ENCODE results near the gene TMEM150A. TPM values are rescaled to one million over a fixed set of nuclear protein-coding genes. Genes with fewer than 3 reads are reported as not detected.
A peak's percentile ranks its signal among the peaks of the same experiment; 100 is the strongest.

TMEM150A gene
- polyA plus RNA-seq, 1 donor, result 40.9 TPM

- peaks cover 13% of the 10 kb centered on the region for H3K36me3 ChIP-seq (ENCODE audit: control insufficient read depth, insufficient read depth, low read length)
- peak overlapping the region; percentile 48 for H3K4me3 ChIP-seq (ENCODE audit: low read length)
- no CpG with 5 or more reads among the region's 9 CpGs for WGBS (ENCODE audit: insufficient coverage, low lambda C conversion rate)
- no peaks in the 10 kb centered on the region for H3K9me3 ChIP-seq (ENCODE audit: control insufficient read depth, low read depth, low read length)
- peak; percentile 94 to 97 for DNase-seq
- H3K4me1 ChIP-seq (ENCODE audit: control insufficient read depth, insufficient read depth, low read length), result peaks cover 23% of the 10 kb centered on the region
- peak overlapping the region; percentile 99 for H3K27ac ChIP-seq (ENCODE audit: low read length)
- H3K27me3 ChIP-seq (ENCODE audit: control insufficient read depth, insufficient read depth, low read length), result no peaks in the 10 kb centered on the region
These were observed 17.4 kb downstream of the TMEM150A start for GRCh38 chr2:85584857-85585780.

GRCh38 chr2:85584354-85584856, 18.1 kb downstream of the TMEM150A start, which contains the start of gene VAMP5:
VAMP5 (plus strand) TSS chr2:85584431; CDS start chr2:85584491, 60 bp downstream.
- no CpG with 5 or more reads among the region's 52 CpGs for WGBS (ENCODE audit: insufficient coverage, low lambda C conversion rate)
- H3K4me3 ChIP-seq (ENCODE audit: low read length), result peak within 1 kb of the TSS; percentile 48
- peak; percentile 75 to 88 for DNase-seq
- peaks cover 26% of the 10 kb centered on the region for H3K4me1 ChIP-seq (ENCODE audit: control insufficient read depth, insufficient read depth, low read length)
- H3K36me3 ChIP-seq (ENCODE audit: control insufficient read depth, insufficient read depth, low read length), result peaks cover 13% of the 10 kb centered on the region
- H3K27me3 ChIP-seq (ENCODE audit: control insufficient read depth, insufficient read depth, low read length), result no peaks in the 10 kb centered on the region
- H3K9me3 ChIP-seq (ENCODE audit: control insufficient read depth, low read depth, low read length), result no peaks in the 10 kb centered on the region
- peak within 1 kb of the TSS; percentile 99 for H3K27ac ChIP-seq (ENCODE audit: low read length)

- H3K4me3 ChIP-seq (ENCODE audit: low read length), result peak overlapping the region; percentile 39
- H3K27ac ChIP-seq (ENCODE audit: low read length), result peak overlapping the region; percentile 79
- H3K27me3 ChIP-seq (ENCODE audit: control insufficient read depth, insufficient read depth, low read length), result no peaks in the 10 kb centered on the region
- no CpG with 5 or more reads among the region's 16 CpGs for WGBS (ENCODE audit: insufficient coverage, low lambda C conversion rate)
- peaks cover 32% of the 10 kb centered on the region for H3K4me1 ChIP-seq (ENCODE audit: control insufficient read depth, insufficient read depth, low read length)
- H3K36me3 ChIP-seq (ENCODE audit: control insufficient read depth, insufficient read depth, low read length), result peaks cover 13% of the 10 kb centered on the region
- no peaks in the 10 kb centered on the region for H3K9me3 ChIP-seq (ENCODE audit: control insufficient read depth, low read depth, low read length)
- peak in 1 of 2 donors; percentile 62 for DNase-seq
These were observed 18.7 kb downstream of the TMEM150A start for GRCh38 chr2:85583667-85584353.

- Histone ChIP-seq H3K9me3 (ENCODE audit: control insufficient read depth, low read depth, low read length) (no peaks in the 10 kb centered on the region), H3K27me3 (ENCODE audit: control insufficient read depth, insufficient read depth, low read length) (no peaks in the 10 kb centered on the region), H3K4me1 (ENCODE audit: control insufficient read depth, insufficient read depth, low read length) (peaks cover 38% of the 10 kb centered on the region), H3K27ac (ENCODE audit: low read length) (no peak overlapping the region), H3K4me3 (ENCODE audit: low read length) (no peak overlapping the region), H3K36me3 (ENCODE audit: control insufficient read depth, insufficient read depth, low read length) (peaks cover 13% of the 10 kb centered on the region)
- no CpG with 5 or more reads among the region's 1 CpG for WGBS (ENCODE audit: insufficient coverage, low lambda C conversion rate)
- no peak for DNase-seq
These were observed 20.0 kb downstream of the TMEM150A start for GRCh38 chr2:85582492-85582891.

- no peaks in the 10 kb centered on the region for H3K27me3 ChIP-seq (ENCODE audit: control insufficient read depth, insufficient read depth, low read length)
- WGBS (ENCODE audit: insufficient coverage, low lambda C conversion rate), result no CpG with 5 or more reads among the region's 3 CpGs
- no peaks in the 10 kb centered on the region for H3K9me3 ChIP-seq (ENCODE audit: control insufficient read depth, low read depth, low read length)
- H3K36me3 ChIP-seq (ENCODE audit: control insufficient read depth, insufficient read depth, low read length), result peaks cover 13% of the 10 kb centered on the region
- peaks cover 40% of the 10 kb centered on the region for H3K4me1 ChIP-seq (ENCODE audit: control insufficient read depth, insufficient read depth, low read length)
- DNase-seq, result no peak
- H3K27ac ChIP-seq (ENCODE audit: low read length), result no peak overlapping the region
- H3K4me3 ChIP-seq (ENCODE audit: low read length), result no peak overlapping the region
These were observed 22.3 kb downstream of the TMEM150A start for GRCh38 chr2:85580206-85580605.

GRCh38 chr2:85579266-85579935, 23.1 kb downstream of the TMEM150A start:
- Histone ChIP-seq H3K4me3 (ENCODE audit: low read length) (no peak overlapping the region), H3K27me3 (ENCODE audit: control insufficient read depth, insufficient read depth, low read length) (no peaks in the 10 kb centered on the region), H3K9me3 (ENCODE audit: control insufficient read depth, low read depth, low read length) (no peaks in the 10 kb centered on the region), H3K4me1 (ENCODE audit: control insufficient read depth, insufficient read depth, low read length) (peaks cover 32% of the 10 kb centered on the region), H3K36me3 (ENCODE audit: control insufficient read depth, insufficient read depth, low read length) (peaks cover 13% of the 10 kb centered on the region), H3K27ac (ENCODE audit: low read length) (no peak overlapping the region)
- DNase-seq, result no peak
- WGBS (ENCODE audit: insufficient coverage, low lambda C conversion rate), result no CpG with 5 or more reads among the region's 6 CpGs

GRCh38 chr2:85578243-85579180, 24.0 kb downstream of the TMEM150A start:
- Histone ChIP-seq H3K27ac (ENCODE audit: low read length) (peak overlapping the region; percentile 84), H3K4me1 (ENCODE audit: control insufficient read depth, insufficient read depth, low read length) (peaks cover 27% of the 10 kb centered on the region), H3K36me3 (ENCODE audit: control insufficient read depth, insufficient read depth, low read length) (peaks cover 13% of the 10 kb centered on the region), H3K9me3 (ENCODE audit: control insufficient read depth, low read depth, low read length) (no peaks in the 10 kb centered on the region), H3K4me3 (ENCODE audit: low read length) (peak overlapping the region; percentile 63), H3K27me3 (ENCODE audit: control insufficient read depth, insufficient read depth, low read length) (no peaks in the 10 kb centered on the region)
- DNase-seq, result peak in 1 of 2 donors; percentile 41
- no CpG with 5 or more reads among the region's 19 CpGs for WGBS (ENCODE audit: insufficient coverage, low lambda C conversion rate)

GRCh38 chr2:85577386-85578242, 24.9 kb downstream of the TMEM150A start, which contains the start of gene VAMP8:
VAMP8 (plus strand) TSS chr2:85577586; CDS start chr2:85577647, 61 bp downstream.
- H3K4me1 ChIP-seq (ENCODE audit: control insufficient read depth, insufficient read depth, low read length), result peaks cover 27% of the 10 kb centered on the region
- no CpG with 5 or more reads among the region's 19 CpGs for WGBS (ENCODE audit: insufficient coverage, low lambda C conversion rate)

GRCh38 chr2:85577063-85577385, 25.5 kb downstream of the TMEM150A start:
- Histone ChIP-seq H3K27me3 (ENCODE audit: control insufficient read depth, insufficient read depth, low read length) (peaks cover 4% of the 10 kb centered on the region), H3K9me3 (ENCODE audit: control insufficient read depth, low read depth, low read length) (no peaks in the 10 kb centered on the region), H3K4me3 (ENCODE audit: low read length) (no peak overlapping the region)

More at GRCh38 chr2:85577386-85578242, 24.9 kb downstream of the TMEM150A start, which contains the start of gene VAMP8:
- H3K4me3 ChIP-seq (ENCODE audit: low read length), result peak within 1 kb of the TSS; percentile 63
- DNase-seq, result peak; percentile 80 to 91
- no peaks in the 10 kb centered on the region for H3K9me3 ChIP-seq (ENCODE audit: control insufficient read depth, low read depth, low read length)
- peaks cover 13% of the 10 kb centered on the region for H3K36me3 ChIP-seq (ENCODE audit: control insufficient read depth, insufficient read depth, low read length)
- H3K27ac ChIP-seq (ENCODE audit: low read length), result peak within 1 kb of the TSS; percentile 84
- H3K27me3 ChIP-seq (ENCODE audit: control insufficient read depth, insufficient read depth, low read length), result no peaks in the 10 kb centered on the region

More at GRCh38 chr2:85577063-85577385, 25.5 kb downstream of the TMEM150A start:
- Histone ChIP-seq H3K27ac (ENCODE audit: low read length) (peak overlapping the region; percentile 84), H3K4me1 (ENCODE audit: control insufficient read depth, insufficient read depth, low read length) (peaks cover 27% of the 10 kb centered on the region), H3K36me3 (ENCODE audit: control insufficient read depth, insufficient read depth, low read length) (peaks cover 7% of the 10 kb centered on the region)
- WGBS (ENCODE audit: insufficient coverage, low lambda C conversion rate), result 20% methylated on average over 1 of the region's 3 CpGs
- no peak for DNase-seq
